ENCODE results near the gene SPEF2.

- TF ChIP-seq POLR2AphosphoS5 (IDR thresholded peaks at IDR 0.05; ENCODE audit: low read depth, low read length) (no peak), POLR2A (IDR thresholded peaks at IDR 0.05; ENCODE audit: low read depth, low read length) (no peak), TAF1 (IDR thresholded peaks at IDR 0.05; ENCODE audit: borderline replicate concordance, low read depth, low read length) (no peak)
Measured at GRCh38 chr5:35804841-35805240, 187.2 kb downstream of the SPEF2 start.

Data from GM12892 (cell line).